Hepatocyte (in vitro differentiated cells): Measurements from ENCODE around the gene ZKSCAN1. TPM values are rescaled to one million over a fixed set of nuclear protein-coding genes. Genes with fewer than 3 reads are reported as not detected.

ENCODE experiments used
- DNase-seq: peaks from one replicate; pipeline ENCODE4 v3.0.0-alpha.2; 2016; ENCODE audit warnings: low spot score
- H2AFZ ChIP-seq: fragments of 200-600 bp; sonication (generic); 2 replicates; pipeline ENCODE4 v1.6.0; 2016; ENCODE audit warnings: antibody characterized with exemption, mild to moderate bottlenecking
- H3K27ac ChIP-seq: fragments of 200-600 bp; sonication (generic); 2 replicates; pipeline ENCODE4 v1.5.1; 2016; ENCODE audit warnings: mild to moderate bottlenecking
- H3K27me3 ChIP-seq: fragments of 200-600 bp; sonication (generic); 2 replicates; pipeline ENCODE4 v1.6.1; 2016
- H3K36me3 ChIP-seq: fragments of 200-600 bp; sonication (generic); replicated peaks from 2 replicates; pipeline ENCODE4 v1.5.1; 2016; ENCODE audit warnings: low read depth; ENCODE audit not compliant: insufficient read depth
- H3K4me1 ChIP-seq: fragments of 200-600 bp; sonication (generic); 2 replicates; pipeline ENCODE4 v1.5.1; 2016; ENCODE audit warnings: mild to moderate bottlenecking, moderate library complexity; ENCODE audit not compliant: insufficient read depth
- H3K4me2 ChIP-seq: fragments of 200-600 bp; sonication (generic); 2 replicates; pipeline ENCODE4 v1.6.0; 2016
- H3K4me3 ChIP-seq: fragments of 200-600 bp; sonication (generic); 2 replicates; pipeline ENCODE4 v1.5.1; 2016; ENCODE audit warnings: mild to moderate bottlenecking
- H3K79me2 ChIP-seq: fragments of 200-600 bp; sonication (generic); 2 replicates; pipeline ENCODE4 v1.6.0; 2017; ENCODE audit warnings: mild to moderate bottlenecking
- H3K9me2 ChIP-seq: fragments of 200-600 bp; sonication (generic); replicated peaks from 2 replicates; pipeline ENCODE4 v1.6.0; 2017; ENCODE audit warnings: mild to moderate bottlenecking; ENCODE audit not compliant: insufficient read depth
- H3K9me3 ChIP-seq: fragments of 200-600 bp; sonication (generic); 2 replicates; pipeline ENCODE4 v1.5.1; 2016; ENCODE audit warnings: low read depth, mild to moderate bottlenecking
- H4K20me1 ChIP-seq: fragments of 200-600 bp; sonication (generic); 2 replicates; pipeline ENCODE4 v1.6.0; 2016; ENCODE audit warnings: mild to moderate bottlenecking; ENCODE audit not compliant: insufficient read depth, poor library complexity, severe bottlenecking
- CTCF ChIP-seq: fragments of 200-600 bp; sonication (generic); IDR thresholded peaks from 2 replicates; pipeline ENCODE4 v1.5.1; 2016; ENCODE audit warnings: antibody characterized with exemption, mild to moderate bottlenecking; ENCODE audit not compliant: poor library complexity
- EZH2 ChIP-seq: fragments of 200-600 bp; sonication (generic); IDR thresholded peaks from 2 replicates; pipeline ENCODE4 v1.6.1; 2016; ENCODE audit warnings: antibody characterized with exemption, mild to moderate bottlenecking, borderline replicate concordance
- EZH2phosphoT487 ChIP-seq: fragments of 200-600 bp; sonication (generic); IDR thresholded peaks from one replicate; pipeline ENCODE4 v1.6.1; 2018; ENCODE audit warnings: antibody characterized with exemption, mild to moderate bottlenecking, low read depth, moderate library complexity; ENCODE audit not compliant: unreplicated experiment, severe bottlenecking
- WGBS: methylation state at CpG from one replicate; pipeline ENCODE4 v1.1.6; 2016; ENCODE audit warnings: low lambda C conversion rate; ENCODE audit errors: missing lambda C conversion rate; 5-methylcytosine and 5-hydroxymethylcytosine counted together
- polyA plus RNA-seq: library from polyadenylated mRNA; unstranded; fragments of >200 nt; fragmentation: Nextera tagmentation; extraction: Ambion mirVana; gene quantifications from 2 replicates; pipeline ENCODE4 v1.2.1, GENCODE V29; 2016
- total RNA-seq: library from RNA; depleted of rRNA; stranded (reverse); fragments of >200 nt; gene quantifications from 2 replicates; pipeline ENCODE4 v1.2.3, GENCODE V29; 2014

The ZKSCAN1 gene
- total and polyA plus RNA-seq, 2 experiments from 2014 or later = 27.0 to 44.0 TPM

DNA sequence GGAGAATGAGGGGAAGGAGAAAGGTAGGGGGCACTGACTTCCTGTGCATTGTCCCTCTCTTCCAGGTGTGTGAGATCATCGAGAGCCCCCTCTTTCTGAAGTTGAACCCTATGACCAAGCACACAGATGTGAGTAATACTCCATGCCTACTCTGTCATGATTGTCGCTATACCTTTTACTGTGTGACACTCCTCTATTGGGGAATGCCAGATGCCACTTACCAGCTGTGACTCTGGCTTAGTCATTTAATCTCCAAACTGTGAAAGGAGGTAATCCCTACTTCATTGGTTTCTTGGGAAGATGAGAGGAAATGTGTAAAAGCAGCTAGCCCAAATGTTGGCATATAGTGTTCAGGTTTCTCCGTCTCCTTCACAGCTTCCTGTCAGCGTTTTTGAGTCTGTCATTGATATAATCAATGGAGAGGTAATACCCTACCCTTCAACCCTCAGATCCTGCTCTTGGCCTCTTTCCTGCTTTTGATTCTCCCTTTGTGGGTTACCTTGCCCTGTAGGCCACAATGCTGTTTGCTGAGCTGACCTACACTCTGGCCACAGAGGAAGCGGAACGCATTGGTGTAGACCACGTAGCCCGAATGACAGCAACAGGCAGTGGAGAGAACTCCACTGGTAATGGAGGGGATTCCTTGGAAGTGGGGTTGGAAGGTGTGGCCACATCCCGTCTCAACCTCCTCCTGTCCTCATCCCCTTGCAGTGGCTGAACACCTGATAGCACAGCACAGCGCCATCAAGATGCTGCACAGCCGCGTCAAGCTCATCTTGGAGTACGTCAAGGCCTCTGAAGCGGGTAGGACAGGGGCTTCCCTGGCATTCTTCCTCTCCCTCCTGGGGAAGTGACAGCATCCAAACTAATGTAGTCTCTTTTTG lies 75.4 kb downstream of the ZKSCAN1 start:
- no peak overlapping the region for H3K4me3 ChIP-seq
- 88% methylated on average over 14 of the region's 14 CpGs for WGBS
- H3K9me2 ChIP-seq = no peaks in the 10 kb centered on the region
- H3K4me2 ChIP-seq = no peak overlapping the region
- H3K27me3 ChIP-seq = no peaks in the 10 kb centered on the region
- no peak for DNase-seq
- H3K36me3 ChIP-seq = no peaks in the 10 kb centered on the region
- no peak overlapping the region for H2AFZ ChIP-seq
- H3K4me1 ChIP-seq = peaks cover 20% of the 10 kb centered on the region
- TF ChIP-seq CTCF (no peak), EZH2phosphoT487 (no peak), EZH2 (no peak)
- no peaks in the 10 kb centered on the region for H3K9me3 ChIP-seq
- H3K27ac ChIP-seq = peak overlapping the region; percentile 91
- peaks cover 15% of the 10 kb centered on the region for H3K79me2 ChIP-seq
- H4K20me1 ChIP-seq = peaks cover 2% of the 10 kb centered on the region

Other genes starting within 250 kb of the ZKSCAN1 start
- gene CYP3A4, start 231.4 kb upstream of the ZKSCAN1 start, total RNA-seq = 29.8 and 43.4 TPM in 2 replicates
- 25.6 and 42.2 TPM in 2 replicates for gene CYP3A4, start 231.4 kb upstream of the ZKSCAN1 start, polyA plus RNA-seq
- gene CYP3A43, start 187.6 kb upstream of the ZKSCAN1 start, total RNA-seq = 0.88 and 1.8 TPM in 2 replicates
- gene CYP3A43, start 187.6 kb upstream of the ZKSCAN1 start, polyA plus RNA-seq = 1.7 and 1.8 TPM in 2 replicates
- gene OR2AE1, start 138.6 kb upstream of the ZKSCAN1 start, total RNA-seq = not detected in 2 replicates
- not detected in 2 replicates for gene OR2AE1, start 138.6 kb upstream of the ZKSCAN1 start, polyA plus RNA-seq
- gene TRIM4, start 96.1 kb upstream of the ZKSCAN1 start, total RNA-seq = 2.7 and 4.0 TPM in 2 replicates
- gene TRIM4, start 96.1 kb upstream of the ZKSCAN1 start, polyA plus RNA-seq = 1.4 and 1.5 TPM in 2 replicates
- gene GJC3, start 86.0 kb upstream of the ZKSCAN1 start, total RNA-seq = not detected in 2 replicates
- gene GJC3, start 86.0 kb upstream of the ZKSCAN1 start, polyA plus RNA-seq = not detected in 2 replicates
- gene AZGP1, start 39.6 kb upstream of the ZKSCAN1 start, total RNA-seq = 46.1 and 52.6 TPM in 2 replicates
- gene AZGP1, start 39.6 kb upstream of the ZKSCAN1 start, polyA plus RNA-seq = 44.3 and 73.6 TPM in 2 replicates
- gene ZSCAN21, start 34.2 kb downstream of the ZKSCAN1 start, total RNA-seq = 9.6 and 10.9 TPM in 2 replicates
- gene ZSCAN21, start 34.2 kb downstream of the ZKSCAN1 start, polyA plus RNA-seq = 11.7 and 12.8 TPM in 2 replicates
- 30.1 and 35.6 TPM in 2 replicates for gene ZNF3, start 66.1 kb downstream of the ZKSCAN1 start, total RNA-seq
- 20.7 and 28.3 TPM in 2 replicates for gene ZNF3, start 66.1 kb downstream of the ZKSCAN1 start, polyA plus RNA-seq
- gene COPS6, start 73.4 kb downstream of the ZKSCAN1 start, total RNA-seq = 41.9 and 53.7 TPM in 2 replicates
- 161 and 163 TPM in 2 replicates for gene COPS6, start 73.4 kb downstream of the ZKSCAN1 start, polyA plus RNA-seq
- 39.0 and 42.1 TPM in 2 replicates for gene MCM7, start 85.8 kb downstream of the ZKSCAN1 start, total RNA-seq
- 49.3 and 57.5 TPM in 2 replicates for gene MCM7, start 85.8 kb downstream of the ZKSCAN1 start, polyA plus RNA-seq
- 13.0 and 22.8 TPM in 2 replicates for gene AP4M1, start 86.0 kb downstream of the ZKSCAN1 start, total RNA-seq
- 17.4 and 22.0 TPM in 2 replicates for gene AP4M1, start 86.0 kb downstream of the ZKSCAN1 start, polyA plus RNA-seq
- 13.3 and 29.2 TPM in 2 replicates for gene TAF6, start 103.8 kb downstream of the ZKSCAN1 start, total RNA-seq
- gene TAF6, start 103.8 kb downstream of the ZKSCAN1 start, polyA plus RNA-seq = 44.2 and 44.3 TPM in 2 replicates
- 19.5 and 28.1 TPM in 2 replicates for gene CNPY4, start 104.0 kb downstream of the ZKSCAN1 start, total RNA-seq
- 21.3 and 27.4 TPM in 2 replicates for gene CNPY4, start 104.0 kb downstream of the ZKSCAN1 start, polyA plus RNA-seq
- gene MBLAC1, start 111.4 kb downstream of the ZKSCAN1 start, total RNA-seq = 2.7 and 3.2 TPM in 2 replicates
- gene MBLAC1, start 111.4 kb downstream of the ZKSCAN1 start, polyA plus RNA-seq = 3.7 and 4.5 TPM in 2 replicates
- 80.1 and 90.5 TPM in 2 replicates for gene LAMTOR4, start 133.3 kb downstream of the ZKSCAN1 start, total RNA-seq
- 198 and 228 TPM in 2 replicates for gene LAMTOR4, start 133.3 kb downstream of the ZKSCAN1 start, polyA plus RNA-seq
- gene TRAPPC14, start 143.1 kb downstream of the ZKSCAN1 start, total RNA-seq = 7.7 and 14.7 TPM in 2 replicates
- 18.5 and 22.3 TPM in 2 replicates for gene TRAPPC14, start 143.1 kb downstream of the ZKSCAN1 start, polyA plus RNA-seq
- gene GAL3ST4, start 153.0 kb downstream of the ZKSCAN1 start, total RNA-seq = 0.73 and 2.6 TPM in 2 replicates
- gene GAL3ST4, start 153.0 kb downstream of the ZKSCAN1 start, polyA plus RNA-seq = 3.3 and 4.3 TPM in 2 replicates
- 2.0 and 5.3 TPM in 2 replicates for gene GPC2, start 161.8 kb downstream of the ZKSCAN1 start, total RNA-seq
- 3.2 and 4.1 TPM in 2 replicates for gene GPC2, start 161.8 kb downstream of the ZKSCAN1 start, polyA plus RNA-seq
- 0.20 and 1.0 TPM in 2 replicates for gene STAG3, start 162.3 kb downstream of the ZKSCAN1 start, total RNA-seq
- 3.4 and 4.8 TPM in 2 replicates for gene STAG3, start 162.3 kb downstream of the ZKSCAN1 start, polyA plus RNA-seq
- gene PVRIG, start 204.4 kb downstream of the ZKSCAN1 start, total RNA-seq = not detected in 2 replicates
- gene PVRIG, start 204.4 kb downstream of the ZKSCAN1 start, polyA plus RNA-seq = 1.4 TPM in 2 replicates